ENCODE measurements around the gene NOC3L.
"Not testable (repeated sequence)": the region's sequence is repeated elsewhere in the genome, so short reads cannot be mapped to it uniquely, and the experiment has no call there.

NOC3L gene

GRCh38 chr10:94385733-94386132 is 23.0 kb upstream of the NOC3L start:
- H3K4me3 Mint-ChIP-seq; H3K27me3 Mint-ChIP-seq; H3K36me3 Mint-ChIP-seq (ENCODE audit: low read depth); DNase-seq; H3K27ac Mint-ChIP-seq; H3K9me3 Mint-ChIP-seq; H3K4me1 Mint-ChIP-seq (ENCODE audit: low read depth): not testable (repeated sequence)

- Mint-ChIP-seq H3K27me3 (peaks cover 5% of the 10 kb centered on the region), H3K36me3 (ENCODE audit: low read depth) (no peaks in the 10 kb centered on the region), H3K27ac (no peak overlapping the region), H3K4me1 (ENCODE audit: low read depth) (no peaks in the 10 kb centered on the region), H3K4me3 (no peak overlapping the region), H3K9me3 (no peaks in the 10 kb centered on the region)
- DNase-seq, result no peak
Measured at GRCh38 chr10:94383530-94383929, 20.8 kb upstream of the NOC3L start.

DNA sequence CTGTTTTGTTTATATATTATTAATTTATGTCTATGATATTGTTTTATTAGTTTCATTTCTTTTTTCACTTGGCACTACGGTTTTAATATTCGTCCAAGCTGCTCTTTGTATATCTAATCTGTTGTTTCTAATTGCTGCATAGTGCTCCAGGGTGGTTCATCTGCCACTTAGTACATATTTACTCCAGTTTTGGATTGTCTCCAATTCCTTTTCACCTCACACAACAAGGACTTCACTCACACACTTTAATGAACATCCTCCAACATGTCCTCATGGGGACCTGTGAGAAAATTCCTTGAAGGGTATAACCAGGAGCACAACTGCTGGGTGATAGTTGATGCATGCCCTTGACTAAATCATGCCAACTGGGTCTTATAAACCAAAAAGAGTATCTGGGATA is 14.1 kb upstream of the NOC3L start:
- Mint-ChIP-seq H3K27me3 (peaks cover 52% of the 10 kb centered on the region), H3K9me3 (no peaks in the 10 kb centered on the region), H3K36me3 (ENCODE audit: low read depth) (no peaks in the 10 kb centered on the region), H3K27ac (no peak overlapping the region), H3K4me1 (ENCODE audit: low read depth) (no peaks in the 10 kb centered on the region), H3K4me3 (no peak overlapping the region)
- DNase-seq, result no peak

DNA sequence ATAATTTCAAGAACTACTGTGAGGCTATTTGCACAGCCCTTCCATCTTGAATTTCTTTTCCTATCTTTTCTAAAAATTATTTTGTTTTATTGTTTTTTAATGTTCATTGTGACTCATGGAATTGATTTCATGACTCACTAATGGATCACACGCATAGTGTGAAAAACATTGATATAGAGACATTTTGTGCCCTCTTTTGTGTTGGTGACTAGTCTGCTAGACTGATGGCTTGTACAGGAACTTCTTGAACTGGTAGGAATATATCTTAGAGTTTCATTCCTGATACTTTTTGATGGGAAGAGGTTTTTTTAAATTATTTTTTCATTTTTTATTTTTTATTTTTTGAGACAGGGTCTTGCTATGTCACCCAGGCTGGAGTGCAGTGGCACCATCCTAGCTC is 12.6 kb upstream of the NOC3L start:
- H3K36me3 Mint-ChIP-seq (ENCODE audit: low read depth), result no peaks in the 10 kb centered on the region
- DNase-seq, result no peak
- peaks cover 62% of the 10 kb centered on the region for H3K27me3 Mint-ChIP-seq
- no peak overlapping the region for H3K27ac Mint-ChIP-seq
- no peaks in the 10 kb centered on the region for H3K4me1 Mint-ChIP-seq (ENCODE audit: low read depth)
- H3K4me3 Mint-ChIP-seq, result no peak overlapping the region
- H3K9me3 Mint-ChIP-seq, result no peaks in the 10 kb centered on the region

DNA sequence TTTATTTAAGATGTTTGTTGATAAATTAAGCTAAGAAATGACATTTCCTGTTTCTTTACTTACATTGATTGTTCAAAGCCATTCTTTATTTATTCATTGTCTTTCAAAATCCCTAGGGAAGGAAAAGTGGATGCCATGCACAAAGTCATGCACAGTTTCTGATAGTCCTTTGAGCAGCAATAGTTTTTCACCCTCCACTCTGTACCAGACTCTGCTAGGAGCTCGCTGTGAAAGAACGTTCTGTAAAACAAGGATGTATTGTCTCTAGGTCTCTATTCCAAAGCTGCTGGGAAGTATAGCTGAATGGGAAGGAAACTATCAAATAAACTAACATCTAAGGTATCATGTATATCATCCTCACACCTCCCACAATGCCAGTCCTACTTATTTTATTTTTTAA is 7.8 kb upstream of the NOC3L start:
- H3K36me3 Mint-ChIP-seq (ENCODE audit: low read depth), result no peaks in the 10 kb centered on the region
- DNase-seq, result no peak
- peaks cover 44% of the 10 kb centered on the region for H3K27me3 Mint-ChIP-seq
- H3K27ac Mint-ChIP-seq, result no peak overlapping the region
- no peaks in the 10 kb centered on the region for H3K4me1 Mint-ChIP-seq (ENCODE audit: low read depth)
- H3K9me3 Mint-ChIP-seq, result no peaks in the 10 kb centered on the region
- no peak overlapping the region for H3K4me3 Mint-ChIP-seq

- peaks cover 14% of the 10 kb centered on the region for H3K36me3 Mint-ChIP-seq (ENCODE audit: low read depth)
- DNase-seq, result no peak
- H3K27ac Mint-ChIP-seq, result no peak overlapping the region
- H3K4me3 Mint-ChIP-seq, result no peak overlapping the region
- H3K9me3 Mint-ChIP-seq, result peaks cover 7% of the 10 kb centered on the region
- H3K4me1 Mint-ChIP-seq (ENCODE audit: low read depth), result peaks cover 10% of the 10 kb centered on the region
- H3K27me3 Mint-ChIP-seq, result peaks cover 21% of the 10 kb centered on the region
Measured at GRCh38 chr10:94366382-94366781, 3.6 kb upstream of the NOC3L start.

GRCh38 chr10:94364482-94364881 is 1.7 kb upstream of the NOC3L start:
- H3K9me3 Mint-ChIP-seq, result peaks cover 7% of the 10 kb centered on the region
- no peak overlapping the region for H3K4me3 Mint-ChIP-seq
- DNase-seq, result no peak
- H3K4me1 Mint-ChIP-seq (ENCODE audit: low read depth), result peaks cover 23% of the 10 kb centered on the region
- peaks cover 9% of the 10 kb centered on the region for H3K27me3 Mint-ChIP-seq
- peaks cover 29% of the 10 kb centered on the region for H3K36me3 Mint-ChIP-seq (ENCODE audit: low read depth)
- H3K27ac Mint-ChIP-seq, result no peak overlapping the region

DNA sequence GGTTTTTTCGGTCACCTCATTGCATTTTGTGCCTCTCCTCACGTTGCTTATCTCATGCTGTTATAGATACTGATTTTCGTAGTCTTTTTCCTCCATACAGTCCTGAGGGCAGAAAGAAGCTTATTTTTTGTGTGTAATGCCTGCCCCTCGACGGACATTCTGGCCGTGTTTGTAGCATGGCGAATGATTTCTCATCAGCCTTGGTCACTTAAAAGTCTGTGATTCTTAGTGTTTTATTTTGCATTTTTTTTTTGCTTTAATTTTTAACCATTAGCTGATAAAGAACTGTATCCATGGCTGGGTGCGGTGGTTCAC is 469 bp upstream of the NOC3L start:
- peak; percentile 31 for DNase-seq
- H3K4me1 Mint-ChIP-seq (ENCODE audit: low read depth), result peaks cover 33% of the 10 kb centered on the region
- H3K4me3 Mint-ChIP-seq, result peak overlapping the region; percentile 94
- peaks cover 42% of the 10 kb centered on the region for H3K36me3 Mint-ChIP-seq (ENCODE audit: low read depth)
- H3K27ac Mint-ChIP-seq, result peak overlapping the region; percentile 98
- peaks cover 7% of the 10 kb centered on the region for H3K9me3 Mint-ChIP-seq
- H3K27me3 Mint-ChIP-seq, result peaks cover 5% of the 10 kb centered on the region

DNA sequence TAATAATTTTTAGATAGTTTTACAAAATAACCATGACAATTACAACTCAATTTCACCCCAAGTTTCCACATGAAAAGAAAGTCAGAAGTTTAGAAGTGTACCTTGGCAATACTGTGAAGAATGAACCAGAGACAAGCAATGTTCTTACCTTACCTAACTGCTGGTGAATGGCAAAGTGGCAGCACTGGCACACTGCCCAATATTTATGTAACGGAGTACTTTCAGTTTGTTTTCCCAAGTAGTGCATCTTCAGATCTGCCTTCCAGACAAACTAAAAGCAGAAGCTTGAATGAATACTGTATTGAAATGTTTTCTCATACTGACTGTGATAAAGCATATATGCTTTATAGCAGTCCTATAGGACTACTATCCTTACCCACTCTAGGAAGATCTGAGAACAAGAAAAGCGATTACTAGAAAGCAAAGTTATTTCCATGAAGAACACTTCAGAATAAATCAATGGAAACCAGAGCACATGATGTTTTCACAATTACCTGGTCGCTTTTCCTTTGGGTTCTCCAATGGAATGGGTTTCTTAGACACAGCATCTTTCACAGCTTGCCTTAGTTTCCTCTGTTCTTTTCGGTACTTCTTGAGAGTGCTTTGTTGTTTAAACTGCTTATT is 1.5 kb downstream of the NOC3L start:
- peaks cover 5% of the 10 kb centered on the region for H3K27me3 Mint-ChIP-seq
- peaks cover 61% of the 10 kb centered on the region for H3K36me3 Mint-ChIP-seq (ENCODE audit: low read depth)
- peaks cover 49% of the 10 kb centered on the region for H3K4me1 Mint-ChIP-seq (ENCODE audit: low read depth)
- peak overlapping the region; percentile 94 for H3K4me3 Mint-ChIP-seq
- no peak for DNase-seq
- peak overlapping the region; percentile 98 for H3K27ac Mint-ChIP-seq
- peaks cover 7% of the 10 kb centered on the region for H3K9me3 Mint-ChIP-seq

DNA sequence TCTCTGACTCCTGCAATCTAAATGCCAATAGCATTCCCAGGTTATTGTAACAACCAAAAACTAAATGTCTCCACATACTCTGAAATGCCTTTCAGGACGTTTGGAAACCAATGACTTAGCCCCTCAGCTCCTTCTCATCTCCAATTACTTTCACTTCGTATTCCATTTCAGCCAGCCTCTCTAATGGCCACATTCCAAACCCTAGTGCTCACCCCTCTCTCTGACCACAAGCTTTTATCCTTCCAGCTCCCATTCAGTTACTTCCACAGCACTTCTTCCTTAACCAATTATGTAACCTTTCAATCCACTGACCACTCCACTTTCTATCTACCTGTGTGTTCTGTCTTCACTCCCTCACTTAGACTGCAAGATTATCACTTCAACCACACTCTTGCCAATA is 4.3 kb downstream of the NOC3L start:
- H3K9me3 Mint-ChIP-seq, result peaks cover 3% of the 10 kb centered on the region
- no peaks in the 10 kb centered on the region for H3K27me3 Mint-ChIP-seq
- no peak for DNase-seq
- H3K27ac Mint-ChIP-seq, result no peak overlapping the region
- H3K4me3 Mint-ChIP-seq, result no peak overlapping the region
- peaks cover 51% of the 10 kb centered on the region for H3K4me1 Mint-ChIP-seq (ENCODE audit: low read depth)
- peaks cover 87% of the 10 kb centered on the region for H3K36me3 Mint-ChIP-seq (ENCODE audit: low read depth)

DNA sequence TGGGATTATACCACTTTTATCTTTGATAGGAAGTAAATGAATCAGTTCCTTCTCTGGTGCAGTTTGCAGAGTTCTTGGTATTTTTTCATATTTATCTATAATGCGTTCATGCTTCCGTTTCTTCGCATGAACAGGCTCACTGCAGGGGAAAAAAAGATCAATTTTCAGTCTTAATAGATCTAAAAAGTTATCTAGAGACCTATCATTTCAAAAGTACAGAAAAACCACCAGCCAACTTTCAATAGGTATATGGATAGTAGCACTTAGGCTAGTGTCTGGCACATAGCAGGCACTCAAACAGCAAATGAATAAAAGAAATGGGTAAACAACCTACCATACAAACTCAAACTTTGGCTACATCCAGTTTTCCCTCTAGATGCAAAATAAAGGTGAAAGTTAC is 5.5 kb downstream of the NOC3L start:
- H3K4me1 Mint-ChIP-seq (ENCODE audit: low read depth), result peaks cover 46% of the 10 kb centered on the region
- peaks cover 94% of the 10 kb centered on the region for H3K36me3 Mint-ChIP-seq (ENCODE audit: low read depth)
- no peaks in the 10 kb centered on the region for H3K27me3 Mint-ChIP-seq
- no peak overlapping the region for H3K4me3 Mint-ChIP-seq
- no peak overlapping the region for H3K27ac Mint-ChIP-seq
- no peaks in the 10 kb centered on the region for H3K9me3 Mint-ChIP-seq
- DNase-seq, result no peak

- no peaks in the 10 kb centered on the region for H3K27me3 Mint-ChIP-seq
- no peak overlapping the region for H3K4me3 Mint-ChIP-seq
- no peak for DNase-seq
- peaks cover 94% of the 10 kb centered on the region for H3K36me3 Mint-ChIP-seq (ENCODE audit: low read depth)
- H3K9me3 Mint-ChIP-seq, result no peaks in the 10 kb centered on the region
- H3K4me1 Mint-ChIP-seq (ENCODE audit: low read depth), result peaks cover 36% of the 10 kb centered on the region
- no peak overlapping the region for H3K27ac Mint-ChIP-seq
Measured at GRCh38 chr10:94355841-94356240, 6.9 kb downstream of the NOC3L start.

DNA sequence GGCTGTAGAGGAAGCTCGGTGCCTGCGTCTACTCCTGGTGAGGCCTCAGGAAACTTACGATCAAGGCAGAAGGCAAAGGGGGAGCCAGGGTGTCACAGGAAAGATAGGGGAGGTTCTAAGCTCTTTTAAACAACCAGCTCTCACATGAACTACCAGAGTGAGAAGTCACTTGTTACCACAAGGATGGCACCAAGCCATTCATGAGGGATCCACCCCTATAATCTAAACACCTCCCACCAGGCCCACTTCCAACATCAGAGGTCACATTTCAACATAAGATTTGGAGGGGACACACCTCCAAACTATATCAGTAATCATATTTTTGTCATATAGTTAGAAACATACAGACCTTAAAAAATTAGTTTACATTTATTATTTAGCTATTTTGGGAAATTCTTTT is 9.4 kb downstream of the NOC3L start:
- Mint-ChIP-seq H3K27ac (no peak overlapping the region), H3K4me1 (ENCODE audit: low read depth) (peaks cover 22% of the 10 kb centered on the region), H3K4me3 (no peak overlapping the region), H3K36me3 (ENCODE audit: low read depth) (peaks cover 93% of the 10 kb centered on the region), H3K9me3 (no peaks in the 10 kb centered on the region), H3K27me3 (no peaks in the 10 kb centered on the region)
- no peak for DNase-seq

GRCh38 chr10:94351089-94351488 is 11.7 kb downstream of the NOC3L start:
- Mint-ChIP-seq H3K4me3 (no peak overlapping the region), H3K27ac (no peak overlapping the region), H3K36me3 (ENCODE audit: low read depth) (peaks cover 90% of the 10 kb centered on the region), H3K4me1 (ENCODE audit: low read depth) (peaks cover 8% of the 10 kb centered on the region), H3K9me3 (no peaks in the 10 kb centered on the region), H3K27me3 (no peaks in the 10 kb centered on the region)
- no peak for DNase-seq

- not testable (repeated sequence) for DNase-seq; H3K4me1 Mint-ChIP-seq (ENCODE audit: low read depth); H3K4me3 Mint-ChIP-seq; H3K27me3 Mint-ChIP-seq; H3K27ac Mint-ChIP-seq; H3K9me3 Mint-ChIP-seq
- peaks cover 90% of the 10 kb centered on the region for H3K36me3 Mint-ChIP-seq (ENCODE audit: low read depth)
Measured at GRCh38 chr10:94350500-94350899, 12.2 kb downstream of the NOC3L start.

DNA sequence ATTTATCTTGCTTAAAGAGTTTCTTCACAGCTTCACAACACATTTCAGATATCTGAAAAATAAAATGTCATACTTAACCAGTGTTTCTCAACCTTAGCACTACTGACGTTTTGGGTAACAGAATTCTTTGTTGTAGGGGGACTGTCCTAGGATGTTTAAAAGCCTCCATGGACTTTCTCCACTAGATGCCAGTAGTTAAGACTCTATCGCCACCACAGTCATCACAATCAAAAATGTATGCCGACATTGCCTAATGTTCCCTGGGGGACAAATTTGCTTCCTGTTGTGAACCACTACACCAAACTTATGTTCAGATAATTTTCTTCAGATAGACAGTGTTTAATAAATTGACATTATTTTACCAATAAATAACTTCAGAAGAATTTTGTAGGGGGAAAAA is 13.4 kb downstream of the NOC3L start:
- Mint-ChIP-seq H3K4me1 (ENCODE audit: low read depth) (peaks cover 6% of the 10 kb centered on the region), H3K36me3 (ENCODE audit: low read depth) (peaks cover 90% of the 10 kb centered on the region), H3K27me3 (no peaks in the 10 kb centered on the region), H3K27ac (no peak overlapping the region), H3K9me3 (no peaks in the 10 kb centered on the region), H3K4me3 (no peak overlapping the region)
- DNase-seq, result no peak
